Psoas muscle (tissue), 8 donors: ENCODE results near the gene PATL1. TPM values are rescaled to one million over a fixed set of nuclear protein-coding genes. Genes with fewer than 3 reads are reported as not detected.
"Not testable (repeated sequence)": the region's sequence is repeated elsewhere in the genome, so short reads cannot be mapped to it uniquely, and the experiment has no call there.

Experiments
- ATAC-seq, 4 donors: fragments of 200-7000 bp; cut with Tn5 transposase; one replicate each; pipeline ENCODE4 v1.9.1; 2020; ENCODE audit warnings: moderate library complexity in 3 of 4, mild to moderate bottlenecking in 2 of 4
- DNase-seq, 2 donors: peaks; one replicate each; pipeline ENCODE4 v3.0.0-alpha.2; 2020
- H3K27ac ChIP-seq: fragments of 200-600 bp; one replicate; pipeline ENCODE4 v1.8.0; 2022
- H3K27me3 ChIP-seq, 3 donors: fragments of 200-600 bp in 1 of 3; one replicate each; pipeline versions ENCODE4 v1.6.1 to v1.8.0; 2013 to 2022; ENCODE audit warnings: low read length in 2 of 3, mild to moderate bottlenecking in 2 of 3, moderate library complexity in 1 of 3; ENCODE audit not compliant: insufficient read depth in 3 of 3
- H3K36me3 ChIP-seq, 2 donors: fragments of 200-600 bp in 1 of 2; one replicate each; pipeline versions ENCODE4 v1.6.1 to v1.8.0; 2013 to 2022; ENCODE audit warnings: low read depth in 1 of 2, mild to moderate bottlenecking in 1 of 2, moderate library complexity in 1 of 2; ENCODE audit not compliant: insufficient read depth in 1 of 2
- H3K4me1 ChIP-seq: fragments of 200-600 bp; one replicate; pipeline ENCODE4 v1.8.0; 2022
- H3K4me3 ChIP-seq: fragments of 200-600 bp; one replicate; pipeline ENCODE4 v1.8.0; 2022; ENCODE audit warnings: mild to moderate bottlenecking
- H3K9me3 ChIP-seq: fragments of 200-600 bp; one replicate; pipeline ENCODE4 v1.8.0; 2022
- WGBS, 3 donors: extraction: QIAGEN DNeasy Blood & Tissue Kit; methylation state at CpG; one replicate each; pipeline versions ENCODE4 v1.1.6 to v1.1.7; 2013; 5-methylcytosine and 5-hydroxymethylcytosine counted together
- intact Hi-C, 2 donors: fragments of 100-400 bp; cut with DNase I; formaldehyde crosslinking; loops; one replicate each; pipeline versions ENCODE4 v1.11.0 to v1.14.2; 2022
- polyA plus RNA-seq, 3 donors: library from polyadenylated mRNA; stranded (reverse); fragments of 200-250 nt; gene quantifications; one replicate each; pipeline ENCODE4 v1.2.3, GENCODE V29; 2013
- total RNA-seq, 4 donors: library from RNA; stranded (reverse); fragmentation: NEBNext Ultra II Directional in 2 of 4; extraction: Animal tissue kit (Norgen Biotek cat#: 25700) in 2 of 4; gene quantifications; one replicate each; pipeline versions ENCODE4 v1.2.1 to v1.2.4, GENCODE V29; 2021 to 2023
- TF ChIP-seq, protein P1 (sequence below): fragments of 200-600 bp; IDR thresholded peaks from one replicate; pipeline ENCODE4 v1.8.0; 2022; ENCODE audit warnings: antibody characterized with exemption
- donor health status: healthy with polysubstance abuse.
- donor health status: DM: no; HTN: no; CAD: no; lungs with moderate emphysema.
- donor health status: Bipolar disorder and iron deficiency.
- donor health status: healthy.
- donor health status: DM: yes; HTN: yes; CAD: no.
- donor health status: DM: no; HTN: no; CAD: no.
- donor health status: DM: no; HTN: no; CAD: no.
- donor health status: DM: yes; HTN: yes; CAD: no.

Gene PATL1
- total and polyA plus RNA-seq, 7 donors = 23.9 to 47.9 (median 38.4) TPM

DNA sequence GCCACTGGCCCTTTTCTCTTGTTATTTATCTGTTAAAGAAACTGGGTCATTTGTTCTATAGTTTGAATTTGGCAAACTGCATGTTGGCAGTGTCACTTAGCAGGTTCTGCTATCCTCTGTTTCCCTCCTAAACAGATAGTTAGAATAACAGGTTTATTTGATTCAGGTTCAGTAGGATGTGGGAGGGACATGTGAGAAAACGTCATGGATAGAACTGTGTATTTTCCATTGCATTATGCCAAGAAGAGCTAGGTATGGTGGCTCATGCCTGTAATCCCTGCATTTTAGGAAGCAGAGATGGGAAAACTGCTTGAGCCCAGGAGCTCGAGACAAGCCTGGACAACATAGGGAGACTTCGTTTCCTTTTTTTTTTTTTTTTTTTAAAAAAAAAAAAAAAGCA is 24.3 kb downstream of the PATL1 start:
- ATAC-seq = no peak
- Histone ChIP-seq H3K27ac (no peak overlapping the region), H3K4me3 (no peak overlapping the region), H3K27me3 (no peaks in the 10 kb centered on the region), H3K9me3 (no peaks in the 10 kb centered on the region), H3K4me1 (no peaks in the 10 kb centered on the region), H3K36me3 (peaks cover 24 to 97% of the 10 kb centered on the region in 2 donors)
- DNase-seq = no peak
- 65 to 67% (median 66%) methylated on average over 3 of the region's 3 CpGs for WGBS, 3 donors
- intact Hi-C loops = loop anchor here in 1 of 2 donors (5.0 kb wide), 1 partner anchor 62 kb away; no protein-coding TSS in a partner anchor
- TF ChIP-seq, protein P1, sequence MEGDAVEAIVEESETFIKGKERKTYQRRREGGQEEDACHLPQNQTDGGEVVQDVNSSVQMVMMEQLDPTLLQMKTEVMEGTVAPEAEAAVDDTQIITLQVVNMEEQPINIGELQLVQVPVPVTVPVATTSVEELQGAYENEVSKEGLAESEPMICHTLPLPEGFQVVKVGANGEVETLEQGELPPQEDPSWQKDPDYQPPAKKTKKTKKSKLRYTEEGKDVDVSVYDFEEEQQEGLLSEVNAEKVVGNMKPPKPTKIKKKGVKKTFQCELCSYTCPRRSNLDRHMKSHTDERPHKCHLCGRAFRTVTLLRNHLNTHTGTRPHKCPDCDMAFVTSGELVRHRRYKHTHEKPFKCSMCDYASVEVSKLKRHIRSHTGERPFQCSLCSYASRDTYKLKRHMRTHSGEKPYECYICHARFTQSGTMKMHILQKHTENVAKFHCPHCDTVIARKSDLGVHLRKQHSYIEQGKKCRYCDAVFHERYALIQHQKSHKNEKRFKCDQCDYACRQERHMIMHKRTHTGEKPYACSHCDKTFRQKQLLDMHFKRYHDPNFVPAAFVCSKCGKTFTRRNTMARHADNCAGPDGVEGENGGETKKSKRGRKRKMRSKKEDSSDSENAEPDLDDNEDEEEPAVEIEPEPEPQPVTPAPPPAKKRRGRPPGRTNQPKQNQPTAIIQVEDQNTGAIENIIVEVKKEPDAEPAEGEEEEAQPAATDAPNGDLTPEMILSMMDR = no peak

DNA sequence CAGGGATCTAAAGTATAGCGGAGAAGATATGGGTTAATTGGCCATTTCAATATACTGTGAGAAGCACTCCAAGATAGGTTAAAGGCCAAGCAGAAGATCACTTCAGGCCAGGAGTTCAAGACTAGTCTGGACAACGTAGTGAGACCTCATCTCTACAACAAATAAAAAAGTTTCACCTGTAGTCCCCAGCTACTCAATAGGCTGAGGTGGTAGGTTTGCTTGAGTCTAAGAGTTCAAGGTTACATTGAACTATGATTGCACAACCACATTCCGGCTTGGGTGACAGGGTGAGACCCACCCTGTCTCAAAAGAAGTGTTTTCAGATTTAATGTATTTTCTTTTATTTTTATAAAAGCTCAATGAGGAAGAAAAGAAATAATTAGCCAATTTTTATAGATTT is 25.4 kb downstream of the PATL1 start:
- Histone ChIP-seq H3K4me1 (no peaks in the 10 kb centered on the region), H3K27ac (no peak overlapping the region), H3K4me3 (no peak overlapping the region), H3K9me3 (no peaks in the 10 kb centered on the region), H3K36me3 (peaks cover 25 to 97% of the 10 kb centered on the region in 2 donors), H3K27me3 (no peaks in the 10 kb centered on the region)
- intact Hi-C loops = loop anchor here in 1 of 2 donors (1.0 to 5.0 kb wide), 2 partner anchors 38 to 61 kb away; no protein-coding TSS in a partner anchor
- no peak for ATAC-seq
- no peak for DNase-seq
- WGBS, 3 donors = 85 to 90% (median 89%) methylated on average over 3 of the region's 3 CpGs
- TF ChIP-seq, protein P1 = no peak

DNA sequence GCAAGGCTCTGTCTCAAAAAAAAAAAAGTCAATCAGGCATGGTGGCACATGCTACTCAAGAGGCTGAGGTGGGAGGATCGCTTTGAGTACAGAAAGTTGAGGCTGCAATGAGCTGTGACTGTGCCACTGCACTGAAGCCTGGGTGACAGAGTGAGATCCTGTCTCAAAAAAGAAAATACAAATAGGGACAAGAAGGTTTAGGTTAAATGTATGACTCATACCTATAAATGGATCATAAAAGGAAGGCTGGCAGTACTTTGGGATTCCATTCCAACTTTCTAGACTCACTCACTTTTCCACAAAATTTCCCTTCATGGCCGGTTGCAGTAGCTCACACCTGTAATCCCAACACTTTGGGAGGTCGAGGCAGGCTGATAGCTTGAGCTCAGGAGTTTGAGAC is 27.7 kb downstream of the PATL1 start:
- no peak overlapping the region for H3K27ac ChIP-seq
- WGBS, 3 donors = 95 to 96% (median 96%) methylated on average over 3 of the region's 3 CpGs
- H3K4me3 ChIP-seq = no peak overlapping the region
- H3K4me1 ChIP-seq = no peaks in the 10 kb centered on the region
- H3K9me3 ChIP-seq = no peaks in the 10 kb centered on the region
- TF ChIP-seq, protein P1 = no peak
- no peaks in the 10 kb centered on the region for H3K27me3 ChIP-seq
- no peak for DNase-seq
- intact Hi-C loops = loop anchor here in 1 of 2 donors (5.0 kb wide), 1 partner anchor 59 kb away; no protein-coding TSS in a partner anchor
- peak in 3 of 4 donors; percentile 19 to 76 (median 41) for ATAC-seq
- H3K36me3 ChIP-seq = peaks cover 21 to 97% of the 10 kb centered on the region in 2 donors

DNA sequence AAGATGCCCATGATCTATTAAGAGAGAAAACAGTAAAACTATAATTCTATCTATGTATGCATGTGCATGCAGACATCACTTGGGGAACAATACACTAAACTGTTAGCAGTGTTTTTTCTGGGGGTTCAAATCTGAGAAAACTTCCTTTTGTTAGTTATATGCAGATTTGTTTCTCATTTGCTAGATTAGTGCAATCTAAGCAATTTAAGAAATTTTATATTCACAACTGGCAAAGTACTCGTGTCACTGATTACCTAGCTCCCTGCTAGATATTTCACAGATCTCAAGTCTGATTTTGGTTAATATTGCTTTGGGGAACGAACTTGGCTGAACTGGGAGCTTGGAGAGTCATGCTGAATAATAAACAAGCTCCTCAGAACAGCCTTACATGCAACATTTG is 38.3 kb downstream of the PATL1 start:
- 82 to 89% (median 88%) methylated on average over 2 of the region's 2 CpGs for WGBS, 3 donors
- intact Hi-C loops = no loop called here
- TF ChIP-seq, protein P1 = no peak

DNA sequence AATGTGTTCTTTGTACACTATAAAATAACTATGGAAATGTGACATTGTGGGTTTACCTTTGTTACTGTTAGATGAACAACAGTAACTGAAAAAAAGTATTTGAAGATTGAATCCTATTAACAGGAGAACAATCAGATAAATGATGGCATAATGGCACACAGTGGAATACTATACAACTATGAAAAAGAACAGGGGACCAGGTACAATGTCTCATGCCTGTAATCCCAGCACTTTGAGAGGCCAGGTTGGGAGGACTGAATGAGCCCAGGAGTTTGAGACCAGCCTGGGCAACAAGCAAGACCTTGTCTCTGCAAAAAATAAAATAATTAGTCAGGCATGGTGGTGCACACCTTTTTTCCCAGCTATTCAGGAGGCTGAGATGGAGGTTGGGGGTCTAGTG is 38.8 kb downstream of the PATL1 start:
- TF ChIP-seq, protein P1 = no peak
- H3K9me3 ChIP-seq = no peaks in the 10 kb centered on the region
- no peak overlapping the region for H3K27ac ChIP-seq
- peaks cover 0 to under 1% of the 10 kb centered on the region in 2 donors for H3K36me3 ChIP-seq
- DNase-seq (no peak), ATAC-seq (no peak)
- no peaks in the 10 kb centered on the region for H3K4me1 ChIP-seq
- no peak overlapping the region for H3K4me3 ChIP-seq
- intact Hi-C loops = no loop called here
- no peaks in the 10 kb centered on the region for H3K27me3 ChIP-seq

More for the DNA sequence above, 38.3 kb downstream of the PATL1 start:
- Histone ChIP-seq H3K27ac (no peak overlapping the region), H3K27me3 (no peaks in the 10 kb centered on the region), H3K4me3 (no peak overlapping the region), H3K9me3 (no peaks in the 10 kb centered on the region), H3K4me1 (no peaks in the 10 kb centered on the region), H3K36me3 (peaks cover 0 to 6% of the 10 kb centered on the region in 2 donors)
- no peak for ATAC-seq
- no peak for DNase-seq

DNA sequence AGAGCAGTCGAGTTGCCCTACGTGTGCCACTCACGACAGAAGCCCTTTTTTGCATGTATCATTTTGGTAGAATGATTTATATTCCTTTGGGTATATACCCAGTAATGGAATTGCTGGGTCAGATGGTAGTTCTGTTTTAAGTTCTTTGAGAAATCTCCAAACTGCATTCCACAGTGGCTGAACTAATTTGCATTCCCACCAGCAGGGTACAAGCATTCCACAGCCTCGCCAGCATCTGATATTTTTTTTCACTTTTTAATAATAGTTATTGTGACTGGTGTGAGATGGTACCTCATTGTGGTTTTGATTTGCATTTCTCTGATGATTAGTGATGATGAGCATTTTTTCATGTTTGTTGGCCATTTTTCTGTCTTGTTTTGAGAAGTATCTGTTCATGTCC is 41.9 kb downstream of the PATL1 start:
- H3K9me3 ChIP-seq, DNase-seq, H3K27ac ChIP-seq, ATAC-seq, intact Hi-C loops, H3K4me1 ChIP-seq, H3K27me3 ChIP-seq, H3K36me3 ChIP-seq, H3K4me3 ChIP-seq: not testable (repeated sequence)
- 76 to 88% (median 78%) methylated on average over 4 of the region's 4 CpGs for WGBS, 3 donors
